HT1080 (cell line): Measurements from ENCODE around the gene SKIDA1. TPM values are rescaled to one million over a fixed set of nuclear protein-coding genes. Genes with fewer than 3 reads are reported as not detected.

Experiments used
- DNase-seq: peaks from one replicate; pipeline ENCODE4 v3.0.0-alpha.2; 2015; ENCODE audit warnings: low read depth
- total RNA-seq: library from RNA; depleted of rRNA; stranded (reverse); fragments of >200 nt; shearing (Covaris generic); gene quantifications from 2 replicates; pipeline ENCODE4 v1.2.3, GENCODE V29; 2014

The SKIDA1 gene
- total RNA-seq, 1 experiment from 2014 or later, result 0.48 TPM

DNA sequence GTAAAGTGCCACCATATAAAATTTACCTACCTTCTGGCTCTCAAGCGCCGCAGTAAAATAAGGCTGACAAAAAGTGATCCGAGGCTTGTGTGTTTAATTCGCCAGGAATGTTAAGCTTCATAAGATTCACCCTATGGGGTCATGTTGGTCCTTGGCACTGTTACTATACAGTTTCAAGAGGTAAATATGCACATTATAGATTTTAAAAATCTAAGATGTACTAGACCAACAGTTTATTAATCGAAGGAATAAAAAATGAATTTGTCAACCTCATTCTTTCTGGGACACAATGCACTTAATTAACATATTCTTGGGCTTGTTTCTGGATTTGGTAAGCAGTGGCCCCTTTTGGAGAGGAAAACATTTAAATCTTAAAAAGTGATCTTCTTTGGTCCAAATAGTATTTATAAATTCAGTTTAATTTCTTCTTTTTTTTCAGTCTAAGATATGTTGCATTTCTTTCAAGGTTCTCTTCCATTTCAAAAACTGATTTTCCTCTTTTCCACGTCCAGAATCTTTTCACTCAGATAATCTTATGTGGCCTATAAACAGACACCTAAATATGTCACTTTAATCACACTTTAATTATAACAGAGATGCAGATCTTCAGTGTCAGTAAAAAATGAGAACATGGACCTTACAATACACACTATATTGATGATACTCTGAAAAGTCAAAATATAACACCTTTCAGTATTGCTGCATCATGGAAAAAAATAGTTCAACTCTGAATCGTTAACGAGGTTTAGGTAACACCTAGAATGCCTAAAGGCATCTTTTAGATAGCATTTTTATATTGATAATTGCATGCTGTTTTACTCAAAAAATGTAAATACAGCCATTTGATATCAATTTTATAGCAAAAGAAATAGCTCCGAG, 3.8 kb upstream of the SKIDA1 start:
- no peak for DNase-seq

- no peak for DNase-seq
Observed at GRCh38 chr10:21528236-21529031, 3.0 kb upstream of the SKIDA1 start.

GRCh38 chr10:21527598-21528235, 2.2 kb upstream of the SKIDA1 start:
- no peak for DNase-seq

DNA sequence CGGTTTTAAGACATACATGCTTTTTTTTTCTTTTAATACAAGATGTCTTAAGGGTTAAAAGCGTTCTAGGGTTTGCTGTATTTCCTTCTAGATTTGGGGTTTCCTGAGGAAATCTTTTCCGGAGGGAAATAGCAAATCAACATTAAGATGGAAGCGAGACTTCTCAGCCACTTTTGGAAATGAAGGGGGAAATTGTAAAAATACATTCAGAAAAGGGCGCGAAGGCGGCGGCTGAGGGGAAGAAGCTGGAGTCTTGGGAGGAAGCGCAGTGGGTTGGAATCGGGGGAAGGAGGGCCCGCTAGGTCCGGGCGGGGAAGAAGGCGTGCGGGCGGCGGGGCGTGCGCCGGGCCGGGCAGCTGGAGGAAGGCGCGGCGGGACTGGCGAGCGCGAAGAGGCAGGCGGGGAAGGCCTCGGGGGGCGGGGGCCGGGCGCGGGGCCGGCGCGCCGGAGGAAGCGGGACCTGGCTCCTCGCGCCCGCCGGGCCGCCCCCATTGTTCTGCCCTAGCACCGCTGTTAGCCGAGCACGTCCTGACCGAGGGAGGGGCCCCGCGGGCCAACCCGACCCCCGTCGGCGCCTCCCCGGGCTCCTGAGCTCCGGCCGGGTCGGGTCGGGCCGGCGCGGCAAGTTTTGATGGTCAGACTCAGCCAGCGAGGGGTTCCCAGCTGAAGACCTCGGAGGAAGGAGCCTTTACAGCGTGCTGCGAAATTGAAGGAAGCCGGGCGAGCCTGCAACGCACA, 1.5 kb upstream of the SKIDA1 start:
- DNase-seq, result peak; percentile 50

GRCh38 chr10:21526188-21526859, 842 bp upstream of the SKIDA1 start:
- DNase-seq, result peak; percentile 58

DNA sequence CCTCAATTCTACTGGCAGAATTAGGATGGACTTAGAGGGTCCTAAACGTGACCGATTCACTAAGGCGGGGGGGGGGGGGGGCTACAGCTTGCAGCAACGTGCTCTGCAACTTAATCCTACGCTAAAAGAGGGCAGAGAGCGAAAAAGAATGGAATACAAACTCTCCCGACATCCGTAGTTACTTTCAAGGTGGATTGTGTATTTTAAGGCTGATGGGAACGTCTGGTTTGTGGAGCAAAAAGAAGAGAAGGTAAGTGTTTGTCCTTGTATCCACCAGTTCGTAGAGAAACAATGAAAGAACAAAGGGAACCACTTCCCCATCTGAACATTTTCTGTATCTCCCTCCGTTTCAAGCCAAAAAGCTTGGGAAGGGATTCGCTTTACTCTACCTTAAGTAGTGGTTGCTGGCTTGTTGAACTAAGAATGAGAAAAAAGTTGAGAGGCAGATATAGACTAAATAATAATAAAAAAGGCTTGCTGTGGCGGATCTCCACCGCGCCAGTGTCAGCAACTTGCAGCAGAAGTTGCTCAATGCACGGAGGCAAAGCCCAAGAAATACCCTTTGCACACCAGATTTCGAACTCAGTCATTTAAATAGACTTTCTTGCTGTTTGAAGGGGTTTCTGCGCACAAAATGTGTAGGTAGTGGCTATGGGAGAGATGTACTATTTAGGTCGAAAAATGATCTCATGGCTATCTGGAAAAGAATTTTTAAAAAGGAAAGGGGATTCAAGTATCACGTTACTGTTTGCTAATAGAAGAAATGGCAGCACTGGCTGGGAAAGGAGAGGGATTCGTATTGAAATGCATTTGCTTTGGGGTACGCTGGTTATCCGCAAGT, 736 bp downstream of the SKIDA1 start:
- no peak for DNase-seq

DNA sequence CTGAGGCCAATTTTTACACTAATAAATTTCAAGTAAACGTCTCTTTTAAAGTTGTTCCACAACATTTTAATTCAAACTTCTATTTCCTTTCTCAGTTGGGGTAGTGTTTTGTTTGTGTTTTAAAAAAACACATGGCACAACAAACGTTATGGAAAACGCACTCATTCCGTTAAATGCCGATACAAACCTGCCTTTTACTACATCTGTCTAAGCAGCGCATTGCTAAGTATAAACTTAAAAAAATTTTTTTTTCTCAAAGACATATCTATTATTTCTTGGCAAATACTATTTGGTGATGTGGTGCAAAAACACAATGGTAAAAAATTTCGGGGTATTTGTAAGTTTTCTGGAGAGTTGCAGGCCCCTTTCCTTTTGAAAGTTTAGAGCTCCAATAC, 1.4 kb downstream of the SKIDA1 start:
- DNase-seq, result no peak

DNA sequence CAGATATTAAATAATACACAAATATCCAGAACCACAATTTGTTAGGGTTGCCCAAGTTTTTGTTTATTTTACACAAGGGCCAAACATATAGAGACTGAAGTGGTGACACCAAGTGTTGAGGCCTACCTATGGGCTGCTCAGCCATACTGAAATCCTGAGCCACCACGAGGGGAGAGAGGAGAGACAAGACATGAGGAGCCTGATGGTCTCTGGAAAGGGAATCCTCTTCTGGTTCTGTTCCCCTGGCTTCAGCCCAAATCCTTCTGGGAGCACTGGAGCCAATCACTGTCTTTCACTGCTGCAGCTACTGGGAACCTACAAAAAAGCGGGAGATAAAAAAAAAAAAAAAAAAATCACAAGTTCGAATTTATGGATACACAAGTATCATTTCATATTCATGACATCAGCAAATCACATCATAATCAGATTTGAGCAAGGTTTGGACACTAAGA, 1.9 kb downstream of the SKIDA1 start:
- no peak for DNase-seq

DNA sequence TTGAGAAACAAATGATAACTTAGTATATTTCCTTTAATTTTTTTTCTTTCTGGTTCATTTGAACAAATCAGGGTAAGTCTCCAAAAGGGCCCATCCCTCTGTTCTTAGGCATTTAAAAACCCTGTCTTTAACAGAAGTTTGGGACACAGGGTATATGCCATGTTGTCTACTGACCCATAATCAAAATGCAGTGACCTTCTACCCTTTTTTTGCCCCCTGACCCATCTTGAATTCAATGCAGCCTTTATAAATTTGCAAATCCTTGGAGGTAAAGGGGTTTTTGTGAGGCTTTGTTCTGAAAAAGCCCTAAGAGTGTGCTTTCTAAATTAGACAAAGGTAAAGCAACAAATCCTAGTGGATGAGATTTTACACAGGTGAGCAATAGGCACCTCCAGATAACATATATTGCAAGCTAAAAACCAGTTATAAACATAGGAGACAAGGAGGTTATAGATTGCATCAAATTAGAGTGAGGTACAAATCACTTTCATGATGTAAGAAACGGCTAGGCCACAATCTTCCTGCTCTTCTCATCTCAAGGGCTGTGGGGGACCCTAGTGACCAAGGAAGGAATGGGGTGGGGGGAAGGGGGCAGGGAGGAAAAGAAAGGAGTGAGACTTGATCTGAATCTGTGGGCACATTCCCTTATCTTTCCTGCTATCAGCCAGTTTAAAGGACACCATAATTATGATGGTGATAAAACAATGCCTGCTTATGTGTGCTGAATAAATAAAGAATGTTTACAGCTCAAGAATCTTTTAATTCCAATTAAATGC, 2.7 kb downstream of the SKIDA1 start:
- no peak for DNase-seq

GRCh38 chr10:21521751-21522533, 3.5 kb downstream of the SKIDA1 start:
- DNase-seq, result no peak

DNA sequence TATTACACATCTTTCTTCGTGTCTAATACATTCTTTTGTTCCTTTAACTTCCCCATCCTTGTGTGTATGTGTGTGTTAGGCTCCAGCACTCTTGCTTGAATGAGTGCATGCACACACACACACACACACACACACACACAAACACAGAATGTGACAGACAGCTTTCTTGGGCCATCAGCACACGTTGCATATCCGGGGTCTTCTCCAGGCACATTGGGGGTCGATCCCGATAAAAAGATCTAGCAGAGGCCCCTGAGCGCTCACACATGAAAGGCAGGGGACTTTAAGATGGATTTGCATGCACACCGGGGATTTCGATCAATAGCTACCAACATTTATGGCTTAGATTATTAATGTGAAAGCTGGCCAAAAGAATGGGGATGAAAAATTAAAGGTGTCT, 4.5 kb downstream of the SKIDA1 start:
- no peak for DNase-seq

DNA sequence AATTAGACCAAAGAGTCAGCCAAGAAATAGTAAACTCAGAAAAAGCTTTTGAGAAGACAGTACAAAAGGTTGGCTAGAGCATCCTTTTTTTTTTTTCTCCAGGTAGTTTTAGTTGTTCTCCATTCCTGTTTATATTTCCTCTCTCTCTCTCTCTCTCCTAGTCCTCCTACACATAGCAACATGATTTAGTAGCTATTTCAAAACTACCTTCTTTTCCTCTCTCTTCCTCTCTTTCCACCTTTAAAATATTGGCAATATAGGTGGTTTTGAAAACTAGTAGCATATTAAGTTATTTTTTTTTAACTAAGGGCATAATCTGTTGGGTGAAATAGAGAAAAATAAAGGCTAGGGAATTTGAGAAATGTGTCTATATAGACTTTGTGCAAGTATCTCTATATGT, 5.0 kb downstream of the SKIDA1 start:
- no peak for DNase-seq

- DNase-seq, result no peak
Observed at GRCh38 chr10:21519941-21520436, 5.5 kb downstream of the SKIDA1 start.

GRCh38 chr10:21519397-21519933, 6.0 kb downstream of the SKIDA1 start:
- no peak for DNase-seq

GRCh38 chr10:21518641-21519396, 6.7 kb downstream of the SKIDA1 start:
- DNase-seq, result no peak

DNA sequence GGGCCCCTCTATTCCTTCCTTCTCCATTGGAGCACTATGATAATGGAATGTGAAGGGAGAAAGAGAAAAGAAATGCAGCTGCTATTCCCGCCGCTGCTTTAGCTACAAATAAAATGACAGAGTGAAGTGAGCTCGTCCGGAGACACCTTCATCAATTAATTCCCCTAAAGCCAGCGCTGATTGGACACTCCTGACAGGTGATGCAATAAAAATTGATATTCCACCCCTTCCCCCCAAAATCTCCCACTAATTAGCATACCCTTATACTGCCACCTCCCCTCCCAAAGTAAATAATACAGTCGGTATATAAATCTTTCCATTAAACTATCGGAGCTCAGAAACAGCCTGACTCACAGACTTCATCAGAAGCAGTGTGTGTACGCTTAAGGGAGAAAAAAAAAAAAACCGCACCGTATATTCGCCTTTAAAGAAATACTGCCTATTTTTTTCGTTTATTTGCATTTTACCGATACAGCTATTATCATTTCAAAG, 7.3 kb downstream of the SKIDA1 start:
- no peak for DNase-seq
